OCI-LY1 (cell line): Measurements from ENCODE around the gene RHOT1.

Source experiments
- H2AFZ ChIP-seq: fragments of 200-600 bp; sonication (generic), shearing (Covaris generic); 2 replicates; pipeline ENCODE4 v1.6.0; 2014; ENCODE audit warnings: antibody characterized with exemption, mild to moderate bottlenecking, low read length
- H3F3A ChIP-seq: fragments of 200-600 bp; sonication (generic), shearing (Covaris generic); 2 replicates; pipeline ENCODE4 v1.6.0; 2014; ENCODE audit warnings: mild to moderate bottlenecking, antibody characterized with exemption, low read length, moderate library complexity; ENCODE audit not compliant: insufficient read depth
- H3K27ac ChIP-seq: fragments of 200-600 bp; sonication (generic); 2 replicates; pipeline ENCODE4 v1.5.1; 2014; ENCODE audit warnings: low read length, mixed run types, mild to moderate bottlenecking, low read depth; ENCODE audit not compliant: poor library complexity, severe bottlenecking
- H3K27me3 ChIP-seq: fragments of 200-600 bp; sonication (generic); 2 replicates; pipeline ENCODE4 v1.6.0; 2014; ENCODE audit warnings: antibody characterized with exemption, mild to moderate bottlenecking, low read length, moderate library complexity; ENCODE audit not compliant: insufficient read depth
- H3K36me3 ChIP-seq: fragments of 200-600 bp; sonication (generic); 2 replicates; pipeline ENCODE4 v1.6.1; 2014; ENCODE audit warnings: mild to moderate bottlenecking, antibody characterized with exemption, low read length, moderate library complexity, mixed read lengths; ENCODE audit not compliant: insufficient read depth
- H3K4me1 ChIP-seq: fragments of 200-600 bp; sonication (generic); 2 replicates; pipeline ENCODE4 v1.5.1; 2014; ENCODE audit warnings: mild to moderate bottlenecking, low read length, moderate library complexity; ENCODE audit not compliant: insufficient read depth, severe bottlenecking
- H3K4me2 ChIP-seq: fragments of 200-600 bp; sonication (generic), shearing (Covaris generic); 2 replicates; pipeline ENCODE4 v1.6.1; 2014; ENCODE audit warnings: low read length
- H3K4me3 ChIP-seq: fragments of 200-600 bp; sonication (generic); 2 replicates; pipeline ENCODE4 v1.5.1; 2014; ENCODE audit warnings: low read length, low read depth, mild to moderate bottlenecking, mixed read lengths; ENCODE audit not compliant: poor library complexity, severe bottlenecking
- H3K79me2 ChIP-seq: fragments of 200-600 bp; shearing (Covaris generic); 2 replicates; pipeline ENCODE4 v1.6.1; 2016; ENCODE audit warnings: mixed run types, low read length, mixed read lengths; ENCODE audit not compliant: insufficient read depth
- H3K9ac ChIP-seq: fragments of 200-600 bp; sonication (generic), shearing (Covaris generic); 2 replicates; pipeline ENCODE4 v1.6.1; 2014; ENCODE audit warnings: mild to moderate bottlenecking, low read length, mixed read lengths
- H3K9me2 ChIP-seq: fragments of 200-600 bp; sonication (generic), shearing (Covaris generic); 2 replicates; pipeline ENCODE4 v1.6.1; 2014; ENCODE audit warnings: low read depth, mild to moderate bottlenecking, low read length, mixed read lengths
- H3K9me3 ChIP-seq: fragments of 200-600 bp; shearing (Covaris generic); 2 replicates; pipeline ENCODE4 v1.6.1; 2014; ENCODE audit warnings: low read length, mixed read lengths
- H4K20me1 ChIP-seq: fragments of 200-600 bp; sonication (generic), shearing (Covaris generic); 2 replicates; pipeline ENCODE4 v1.6.0; 2016; ENCODE audit warnings: mild to moderate bottlenecking, low read length; ENCODE audit not compliant: insufficient read depth
- EZH2 ChIP-seq: fragments of 200-600 bp; sonication (generic), shearing (Covaris generic); IDR thresholded peaks from 2 replicates; pipeline ENCODE4 v1.8.0; 2017; ENCODE audit warnings: borderline replicate concordance, mixed run types, mild to moderate bottlenecking, antibody characterized with exemption, low read length, moderate library complexity, mixed read lengths
- TF ChIP-seq, protein P1 (sequence below): fragments of 200-600 bp; sonication (generic), shearing (Covaris generic); IDR thresholded peaks from 2 replicates; pipeline ENCODE4 v1.5.1; 2017; ENCODE audit warnings: mild to moderate bottlenecking, antibody characterized with exemption, low read length, moderate library complexity, mixed read lengths

RHOT1 gene

DNA sequence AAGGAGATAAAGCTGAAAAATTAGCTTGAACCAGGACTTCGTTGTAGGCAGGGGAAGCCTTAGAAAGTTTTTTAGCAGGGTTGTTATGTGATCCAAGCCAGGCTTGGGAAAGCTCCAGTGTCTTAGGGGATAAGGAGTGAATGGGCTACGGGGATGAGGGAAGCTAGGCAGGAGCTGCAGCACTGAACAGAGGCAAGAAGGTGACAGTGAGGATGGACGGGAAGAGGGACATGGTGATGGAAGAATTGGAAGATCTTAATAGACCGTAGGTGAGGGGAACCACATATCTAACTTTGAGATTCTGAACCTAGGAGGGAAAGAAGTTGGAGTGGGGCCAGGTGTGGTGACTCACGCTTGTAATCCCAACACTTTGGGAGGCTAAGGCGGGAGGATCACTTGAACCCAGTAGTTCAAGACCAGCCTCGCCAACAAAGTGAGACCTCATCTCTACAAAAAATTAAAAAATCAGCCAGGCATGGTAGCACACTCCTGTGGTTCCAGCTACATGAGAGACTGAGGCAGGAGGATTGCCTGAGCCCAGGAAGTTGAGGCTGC, 126.5 kb downstream of the RHOT1 start:
- H3K27me3 ChIP-seq: peaks cover 15% of the 10 kb centered on the region; the same call in 1 of the 2 replicates
- no peaks in the 10 kb centered on the region for H4K20me1 ChIP-seq
- no peaks in the 10 kb centered on the region for H3K9me3 ChIP-seq
- no peak overlapping the region for H3K27ac ChIP-seq
- TF ChIP-seq EZH2: no peak
- H3K4me3 ChIP-seq: no peak overlapping the region
- H2AFZ ChIP-seq: no peak overlapping the region
- H3K36me3 ChIP-seq: no peaks in the 10 kb centered on the region
- H3F3A ChIP-seq: no peaks in the 10 kb centered on the region
- H3K9me2 ChIP-seq: no peaks in the 10 kb centered on the region
- no peaks in the 10 kb centered on the region for H3K79me2 ChIP-seq
- no peak overlapping the region for H3K4me2 ChIP-seq
- H3K4me1 ChIP-seq: peaks cover 4% of the 10 kb centered on the region
- H3K9ac ChIP-seq: no peak overlapping the region

DNA sequence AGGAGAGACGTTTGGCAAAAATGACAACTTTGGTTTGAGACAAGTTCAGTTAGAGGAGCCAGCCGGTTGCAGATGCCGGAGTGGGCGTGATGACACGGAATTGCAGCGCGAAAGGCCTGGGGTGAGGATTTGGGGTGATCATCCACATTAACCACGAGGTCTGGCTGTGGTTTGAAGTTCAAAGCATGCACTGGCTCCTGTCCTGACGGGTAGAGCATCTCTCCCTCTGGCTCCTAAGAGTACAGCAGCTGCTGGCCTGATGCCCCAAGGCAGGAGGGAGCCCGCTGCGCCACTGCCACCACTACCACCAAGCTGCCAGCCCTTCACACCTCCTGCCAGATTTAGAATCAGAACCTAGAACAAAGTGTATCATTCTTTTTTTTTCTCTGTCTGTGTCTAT, 127.1 kb downstream of the RHOT1 start:
- no peaks in the 10 kb centered on the region for H3K36me3 ChIP-seq
- no peaks in the 10 kb centered on the region for H3K79me2 ChIP-seq
- no peaks in the 10 kb centered on the region for H3K9me3 ChIP-seq
- H4K20me1 ChIP-seq: no peaks in the 10 kb centered on the region
- no peak overlapping the region for H3K27ac ChIP-seq
- no peak overlapping the region for H3K9ac ChIP-seq
- no peak overlapping the region for H3K4me3 ChIP-seq
- H3K4me2 ChIP-seq: no peak overlapping the region
- H3K9me2 ChIP-seq: no peaks in the 10 kb centered on the region
- H3K27me3 ChIP-seq: peaks cover 15% of the 10 kb centered on the region; the same call in 1 of the 2 replicates
- no peaks in the 10 kb centered on the region for H3F3A ChIP-seq
- no peak overlapping the region for H2AFZ ChIP-seq
- H3K4me1 ChIP-seq: peaks cover 4% of the 10 kb centered on the region
- TF ChIP-seq, protein P1, sequence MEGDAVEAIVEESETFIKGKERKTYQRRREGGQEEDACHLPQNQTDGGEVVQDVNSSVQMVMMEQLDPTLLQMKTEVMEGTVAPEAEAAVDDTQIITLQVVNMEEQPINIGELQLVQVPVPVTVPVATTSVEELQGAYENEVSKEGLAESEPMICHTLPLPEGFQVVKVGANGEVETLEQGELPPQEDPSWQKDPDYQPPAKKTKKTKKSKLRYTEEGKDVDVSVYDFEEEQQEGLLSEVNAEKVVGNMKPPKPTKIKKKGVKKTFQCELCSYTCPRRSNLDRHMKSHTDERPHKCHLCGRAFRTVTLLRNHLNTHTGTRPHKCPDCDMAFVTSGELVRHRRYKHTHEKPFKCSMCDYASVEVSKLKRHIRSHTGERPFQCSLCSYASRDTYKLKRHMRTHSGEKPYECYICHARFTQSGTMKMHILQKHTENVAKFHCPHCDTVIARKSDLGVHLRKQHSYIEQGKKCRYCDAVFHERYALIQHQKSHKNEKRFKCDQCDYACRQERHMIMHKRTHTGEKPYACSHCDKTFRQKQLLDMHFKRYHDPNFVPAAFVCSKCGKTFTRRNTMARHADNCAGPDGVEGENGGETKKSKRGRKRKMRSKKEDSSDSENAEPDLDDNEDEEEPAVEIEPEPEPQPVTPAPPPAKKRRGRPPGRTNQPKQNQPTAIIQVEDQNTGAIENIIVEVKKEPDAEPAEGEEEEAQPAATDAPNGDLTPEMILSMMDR: no peak
- no peak for TF ChIP-seq EZH2

DNA sequence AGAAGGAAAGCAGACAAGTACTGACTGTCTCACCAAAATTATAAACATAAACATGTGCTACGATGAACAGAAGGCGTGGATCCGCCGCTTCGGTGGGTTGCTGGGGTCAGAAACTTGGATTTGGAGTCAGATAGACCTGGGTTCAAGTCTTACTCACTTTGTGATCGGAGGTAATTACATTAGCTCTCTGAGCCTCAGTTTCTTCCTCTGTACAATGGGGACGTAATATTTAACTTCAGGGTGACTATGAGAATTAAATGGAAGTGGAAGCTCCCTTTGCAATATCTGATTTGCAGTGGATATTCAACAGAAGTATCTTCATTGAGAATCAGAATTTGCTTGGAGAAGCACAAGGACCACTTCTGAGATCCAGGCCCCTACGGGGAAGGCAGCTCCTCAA, 129.5 kb downstream of the RHOT1 start:
- Histone ChIP-seq H3K9me2 (no peaks in the 10 kb centered on the region), H2AFZ (no peak overlapping the region), H3K4me1 (no peaks in the 10 kb centered on the region), H3K9ac (no peak overlapping the region), H4K20me1 (no peaks in the 10 kb centered on the region), H3K36me3 (no peaks in the 10 kb centered on the region), H3K4me2 (no peak overlapping the region), H3K27ac (no peak overlapping the region), H3K9me3 (no peaks in the 10 kb centered on the region), H3F3A (no peaks in the 10 kb centered on the region), H3K4me3 (no peak overlapping the region), H3K79me2 (no peaks in the 10 kb centered on the region), H3K27me3 (peaks cover 15% of the 10 kb centered on the region; the same call in 1 of the 2 replicates)
- TF ChIP-seq EZH2: no peak
- TF ChIP-seq, protein P1: no peak

DNA sequence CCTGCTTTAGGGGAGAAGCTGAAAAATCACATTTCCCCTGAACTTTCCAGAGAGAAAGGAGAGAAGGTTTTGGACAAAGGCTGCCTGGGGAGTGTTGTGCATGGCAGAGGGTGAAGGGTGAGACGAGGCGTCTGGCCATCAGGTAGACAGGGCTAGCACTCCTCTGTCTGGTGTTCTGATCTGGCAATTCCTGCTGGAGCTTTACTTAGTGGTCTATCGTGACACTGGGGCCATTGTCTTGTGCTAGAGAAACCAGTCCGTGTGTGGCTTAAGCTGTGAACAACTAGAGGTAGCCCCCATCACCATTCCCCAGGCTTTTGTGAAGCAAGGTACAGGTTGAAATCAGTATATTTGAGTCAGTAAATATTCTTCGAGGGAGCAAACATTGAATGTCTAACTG, 131.8 kb downstream of the RHOT1 start:
- H2AFZ ChIP-seq: no peak overlapping the region
- no peak overlapping the region for H3K27ac ChIP-seq
- no peaks in the 10 kb centered on the region for H3K4me1 ChIP-seq
- H3F3A ChIP-seq: no peaks in the 10 kb centered on the region
- no peaks in the 10 kb centered on the region for H3K9me2 ChIP-seq
- H3K9me3 ChIP-seq: no peaks in the 10 kb centered on the region
- no peak overlapping the region for H3K4me3 ChIP-seq
- no peaks in the 10 kb centered on the region for H3K36me3 ChIP-seq
- TF ChIP-seq, protein P1: no peak
- TF ChIP-seq EZH2: no peak
- H4K20me1 ChIP-seq: no peaks in the 10 kb centered on the region
- no peaks in the 10 kb centered on the region for H3K79me2 ChIP-seq
- no peak overlapping the region for H3K4me2 ChIP-seq
- H3K27me3 ChIP-seq: 0 out of 2 replicates have a peak, but pooled peaks cover 7% of the 10 kb centered on the region
- no peak overlapping the region for H3K9ac ChIP-seq
